ENCODE measurements around the gene EMC6. TPM values are rescaled to one million over a fixed set of nuclear protein-coding genes. Genes with fewer than 3 reads are reported as not detected.
"Not testable (repeated sequence)": the region's sequence is repeated elsewhere in the genome, so short reads cannot be mapped to it uniquely, and the experiment has no call there.

The EMC6 gene
- total and polyA plus RNA-seq, 4 experiments from 2014 or later = 27.8 to 104 (median 52.6) TPM

DNA sequence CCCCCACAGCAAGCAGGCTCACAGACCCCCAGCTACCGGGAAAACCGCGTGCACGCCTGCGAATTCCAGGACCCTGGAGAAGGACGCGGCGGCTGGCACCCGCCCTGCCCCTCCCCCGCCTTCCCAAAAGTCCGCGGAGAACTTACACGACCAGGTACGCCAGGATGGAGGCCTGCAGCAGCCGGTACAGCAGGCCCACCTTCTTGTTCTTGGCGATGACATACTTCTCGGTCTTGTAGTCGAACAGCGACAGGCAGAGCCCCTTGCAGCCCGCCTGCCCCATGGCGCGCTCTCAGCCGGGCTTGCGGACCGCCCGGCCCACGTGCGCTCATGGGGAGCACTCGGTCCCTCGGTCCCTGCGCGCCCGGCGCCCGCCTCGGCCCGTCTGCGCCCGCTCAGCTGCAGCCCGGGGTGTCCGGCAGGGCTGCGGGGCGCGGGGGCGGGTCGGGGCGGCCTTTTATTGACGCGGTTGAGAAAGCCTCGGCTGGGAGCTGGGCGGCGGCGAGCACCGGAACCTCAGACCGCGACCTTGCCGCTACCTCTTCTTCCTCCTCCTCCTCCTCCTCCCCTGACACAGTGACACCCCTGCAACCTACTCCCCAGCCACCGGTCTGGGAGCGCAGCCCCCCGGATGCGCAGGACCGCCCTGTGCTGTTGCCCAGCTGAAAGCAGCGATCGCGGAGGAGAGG lies 27.3 kb downstream of the EMC6 start, which contains the start of gene P2RX5:
P2RX5 (minus strand) TSS at position 433 of the 689 bp plus-strand sequence; CDS start at position 283, 150 bp downstream.
- ChIA-PET POLR2A (ENCODE audit: partially characterized antibody) (interaction anchor here (0.6 to 2.4 kb wide), 12 partner anchors 11 to 1889 kb away, joined by 3 to 34 read pairs (median 3); partner anchors contain the start of genes EMC6, HASPIN and TAX1BP3), CTCF (ENCODE audit: partially characterized antibody) (interaction anchor here (0.8 to 2.6 kb wide), 8 partner anchors 12 to 45 kb away, joined by 3 to 15 read pairs (median 4); partner anchors contain the start of gene HASPIN)
- no peaks in the 10 kb centered on the region for H3K27me3 Mint-ChIP-seq
- H3K4me3 Mint-ChIP-seq = peak within 1 kb of the TSS; percentile 94 to 98 (median 96)
- no peaks in the 10 kb centered on the region for H3K36me3 ChIP-seq (ENCODE audit: insufficient read depth, low read length)
- H3K27ac Mint-ChIP-seq = peak within 1 kb of the TSS; percentile 35 to 95 (median 87)
- no peaks in the 10 kb centered on the region for H3K9me3 Mint-ChIP-seq
- no peaks in the 10 kb centered on the region for H3K27me3 ChIP-seq (ENCODE audit: insufficient read depth, low read length)
- intact Hi-C loops (cut with micrococcal nuclease) = loop anchor here (1.0 kb wide), 2 partner anchors 15 to 27 kb away; partner anchors contain the start of gene HASPIN
- peak; percentile 32 to 44 (median 37) for DNase-seq
- peak within 1 kb of the TSS; percentile 42 to 74 for H3K4me3 ChIP-seq (ENCODE audit: low read length in 2 of 2)
- H3K4me1 Mint-ChIP-seq = peaks cover 8 to 36% (median 20%) of the 10 kb centered on the region in 4 donors
- H3K36me3 Mint-ChIP-seq = peaks cover 5 to 8% of the 10 kb centered on the region in 2 donors
- H3K4me1 ChIP-seq (ENCODE audit: insufficient read depth, low read length) = peaks cover 20% of the 10 kb centered on the region
- no peaks in the 10 kb centered on the region for H3K9me3 ChIP-seq (ENCODE audit: control insufficient read depth in 1 of 2, low read length in 2 of 2)
- peak within 1 kb of the TSS; percentile 48 for H3K27ac ChIP-seq (ENCODE audit: low read depth, low read length)

GRCh38 chr17:3697103-3697476 lies 28.5 kb downstream of the EMC6 start:
- H3K36me3 ChIP-seq (ENCODE audit: insufficient read depth, low read length) = no peaks in the 10 kb centered on the region
- intact Hi-C loops (cut with micrococcal nuclease) = no loop called here
- Mint-ChIP-seq H3K9me3 (no peaks in the 10 kb centered on the region), H3K4me1 (peaks cover 8 to 31% (median 20%) of the 10 kb centered on the region in 4 donors), H3K27ac (peak overlapping the region in 2 of 7 donors; percentile 12 to 43), H3K4me3 (peak overlapping the region in 3 of 8 donors; percentile 22 to 54 (median 52)), H3K27me3 (no peaks in the 10 kb centered on the region), H3K36me3 (peaks cover 0 to 3% of the 10 kb centered on the region in 2 donors)
- no peak overlapping the region for H3K27ac ChIP-seq (ENCODE audit: low read depth, low read length)
- peaks cover 20% of the 10 kb centered on the region for H3K4me1 ChIP-seq (ENCODE audit: insufficient read depth, low read length)
- no peak overlapping the region for H3K4me3 ChIP-seq (ENCODE audit: low read length in 2 of 2)
- ChIA-PET POLR2A (ENCODE audit: partially characterized antibody) (interaction anchor here (1.6 kb wide), 1 partner anchor 1888 kb away, joined by 3 read pairs; no protein-coding TSS in a partner anchor), CTCF (ENCODE audit: partially characterized antibody) (interaction anchor here (1.0 to 2.6 kb wide), 3 partner anchors 12 to 41 kb away, joined by 3 to 15 read pairs (median 11); no protein-coding TSS in a partner anchor)
- H3K9me3 ChIP-seq (ENCODE audit: control insufficient read depth in 1 of 2, low read length in 2 of 2) = no peaks in the 10 kb centered on the region
- no peak for DNase-seq
- no peaks in the 10 kb centered on the region for H3K27me3 ChIP-seq (ENCODE audit: insufficient read depth, low read length)

GRCh38 chr17:3698139-3698538 lies 29.5 kb downstream of the EMC6 start:
- Mint-ChIP-seq H3K4me1 (peaks cover 8 to 24% (median 18%) of the 10 kb centered on the region in 4 donors), H3K27me3 (no peaks in the 10 kb centered on the region), H3K27ac (peak overlapping the region in 2 of 7 donors; percentile 4 to 77), H3K4me3 (peak overlapping the region in 2 of 8 donors; percentile 22 to 52), H3K9me3 (peaks cover 0 to 2% (median 0%) of the 10 kb centered on the region in 8 donors), H3K36me3 (peaks cover 0 to 3% of the 10 kb centered on the region in 2 donors)
- ChIA-PET CTCF (ENCODE audit: partially characterized antibody) (no interaction called here), POLR2A (ENCODE audit: partially characterized antibody) (no interaction called here)
- H3K4me3 ChIP-seq (ENCODE audit: low read length in 2 of 2) = no peak overlapping the region
- H3K36me3 ChIP-seq (ENCODE audit: insufficient read depth, low read length) = no peaks in the 10 kb centered on the region
- intact Hi-C loops (cut with micrococcal nuclease) = no loop called here
- no peaks in the 10 kb centered on the region for H3K9me3 ChIP-seq (ENCODE audit: control insufficient read depth in 1 of 2, low read length in 2 of 2)
- no peak overlapping the region for H3K27ac ChIP-seq (ENCODE audit: low read depth, low read length)
- no peaks in the 10 kb centered on the region for H3K27me3 ChIP-seq (ENCODE audit: insufficient read depth, low read length)
- no peak for DNase-seq
- H3K4me1 ChIP-seq (ENCODE audit: insufficient read depth, low read length) = peaks cover 20% of the 10 kb centered on the region

DNA sequence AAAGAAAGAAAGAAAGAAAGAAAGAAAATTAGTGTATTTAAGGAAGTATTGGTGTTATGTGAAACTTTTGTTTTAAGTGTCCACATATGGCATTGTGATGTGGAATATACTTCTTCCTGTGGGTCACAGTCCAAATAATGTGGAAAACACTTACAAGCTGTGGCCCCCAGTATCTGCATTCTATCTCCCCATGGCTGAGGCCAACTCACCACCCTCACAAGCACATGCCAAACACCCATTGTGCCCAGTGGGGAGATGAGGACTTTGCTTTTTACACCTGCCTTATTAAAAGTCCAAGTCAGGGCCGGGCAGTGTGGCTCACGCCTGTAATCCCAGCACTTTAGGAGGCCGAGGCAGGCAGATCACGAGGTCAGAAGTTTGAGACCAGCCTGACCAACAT lies 31.3 kb downstream of the EMC6 start:
- Mint-ChIP-seq H3K27ac (no peak overlapping the region), H3K27me3 (no peaks in the 10 kb centered on the region), H3K4me3 (no peak overlapping the region), H3K9me3 (peaks cover 0 to 2% (median 0%) of the 10 kb centered on the region in 8 donors), H3K36me3 (no peaks in the 10 kb centered on the region), H3K4me1 (peaks cover 3 to 9% (median 5%) of the 10 kb centered on the region in 4 donors)
- no peaks in the 10 kb centered on the region for H3K9me3 ChIP-seq (ENCODE audit: control insufficient read depth in 1 of 2, low read length in 2 of 2)
- peaks cover 7% of the 10 kb centered on the region for H3K4me1 ChIP-seq (ENCODE audit: insufficient read depth, low read length)
- no peak overlapping the region for H3K4me3 ChIP-seq (ENCODE audit: low read length in 2 of 2)
- no peaks in the 10 kb centered on the region for H3K27me3 ChIP-seq (ENCODE audit: insufficient read depth, low read length)
- ChIA-PET CTCF (ENCODE audit: partially characterized antibody) (no interaction called here), POLR2A (ENCODE audit: partially characterized antibody) (interaction anchor here (0.7 kb wide), 1 partner anchor 260 kb away, joined by 3 read pairs; no protein-coding TSS in a partner anchor)
- no peak for DNase-seq
- H3K36me3 ChIP-seq (ENCODE audit: insufficient read depth, low read length) = no peaks in the 10 kb centered on the region
- H3K27ac ChIP-seq (ENCODE audit: low read depth, low read length) = no peak overlapping the region
- intact Hi-C loops (cut with micrococcal nuclease) = no loop called here

- H3K27ac ChIP-seq (ENCODE audit: low read depth, low read length); POLR2A ChIA-PET (ENCODE audit: partially characterized antibody); H3K4me1 ChIP-seq (ENCODE audit: insufficient read depth, low read length); H3K27me3 ChIP-seq (ENCODE audit: insufficient read depth, low read length); DNase-seq; H3K4me3 ChIP-seq (ENCODE audit: low read length in 2 of 2); H3K9me3 Mint-ChIP-seq; intact Hi-C loops (cut with micrococcal nuclease); H3K36me3 Mint-ChIP-seq; H3K27me3 Mint-ChIP-seq; H3K36me3 ChIP-seq (ENCODE audit: insufficient read depth, low read length); H3K9me3 ChIP-seq (ENCODE audit: control insufficient read depth in 1 of 2, low read length in 2 of 2); H3K4me1 Mint-ChIP-seq; H3K4me3 Mint-ChIP-seq; H3K27ac Mint-ChIP-seq: not testable (repeated sequence)
- CTCF ChIA-PET (ENCODE audit: partially characterized antibody) = interaction anchor here (0.9 kb wide), 1 partner anchor 36 kb away, joined by 6 read pairs; no protein-coding TSS in a partner anchor
Measured at GRCh38 chr17:3702041-3702539, 33.5 kb downstream of the EMC6 start.

- no peak overlapping the region for H3K4me3 Mint-ChIP-seq
Measured at GRCh38 chr17:3704931-3705717, 36.5 kb downstream of the EMC6 start.

GRCh38 chr17:3705718-3705984 lies 37.0 kb downstream of the EMC6 start:
- intact Hi-C loops (cut with micrococcal nuclease) = not testable (repeated sequence)

More at GRCh38 chr17:3704931-3705717, 36.5 kb downstream of the EMC6 start:
- Mint-ChIP-seq H3K4me1 (peaks cover 7 to 13% (median 8%) of the 10 kb centered on the region in 4 donors), H3K27me3 (no peaks in the 10 kb centered on the region), H3K27ac (peak overlapping the region in 1 of 7 donors; percentile 17), H3K36me3 (no peaks in the 10 kb centered on the region), H3K9me3 (peaks cover 0 to 2% (median 0%) of the 10 kb centered on the region in 8 donors)
- POLR2A ChIA-PET (ENCODE audit: partially characterized antibody) = no interaction called here
- Histone ChIP-seq H3K36me3 (ENCODE audit: insufficient read depth, low read length) (no peaks in the 10 kb centered on the region), H3K4me1 (ENCODE audit: insufficient read depth, low read length) (no peaks in the 10 kb centered on the region), H3K9me3 (ENCODE audit: control insufficient read depth in 1 of 2, low read length in 2 of 2) (no peaks in the 10 kb centered on the region), H3K27ac (ENCODE audit: low read depth, low read length) (no peak overlapping the region), H3K4me3 (ENCODE audit: low read length in 2 of 2) (no peak overlapping the region), H3K27me3 (ENCODE audit: insufficient read depth, low read length) (no peaks in the 10 kb centered on the region)
- CTCF ChIA-PET (ENCODE audit: partially characterized antibody) = interaction anchor here (0.6 kb wide), 1 partner anchor 22 kb away, joined by 3 read pairs; no protein-coding TSS in a partner anchor
- no peak for DNase-seq
- intact Hi-C loops (cut with micrococcal nuclease) = no loop called here

More at GRCh38 chr17:3705718-3705984, 37.0 kb downstream of the EMC6 start:
- H3K27ac ChIP-seq (ENCODE audit: low read depth, low read length); H3K9me3 ChIP-seq (ENCODE audit: control insufficient read depth in 1 of 2, low read length in 2 of 2); H3K4me3 Mint-ChIP-seq; H3K4me3 ChIP-seq (ENCODE audit: low read length in 2 of 2); POLR2A ChIA-PET (ENCODE audit: partially characterized antibody); H3K36me3 ChIP-seq (ENCODE audit: insufficient read depth, low read length); DNase-seq; H3K9me3 Mint-ChIP-seq; CTCF ChIA-PET (ENCODE audit: partially characterized antibody); H3K4me1 ChIP-seq (ENCODE audit: insufficient read depth, low read length); H3K27me3 ChIP-seq (ENCODE audit: insufficient read depth, low read length); H3K36me3 Mint-ChIP-seq; H3K27me3 Mint-ChIP-seq: not testable (repeated sequence)
- H3K27ac Mint-ChIP-seq = peak overlapping the region in 1 of 7 donors; percentile 52
- H3K4me1 Mint-ChIP-seq = peaks cover 10 to 14% (median 12%) of the 10 kb centered on the region in 4 donors
